ENCODE data around the gene SREBF2.

The SREBF2 gene

GRCh38 chr22:41876675-41877074, 43.8 kb downstream of the SREBF2 start:
- no peak for DNase-seq (ENCODE audit: low spot score)

- no peak for DNase-seq (ENCODE audit: low spot score)
Measured at GRCh38 chr22:41880653-41881052, 47.7 kb downstream of the SREBF2 start.

GRCh38 chr22:41883400-41883799, 50.5 kb downstream of the SREBF2 start:
- DNase-seq (ENCODE audit: low spot score) = no peak

- DNase-seq (ENCODE audit: low spot score) = no peak
Measured at GRCh38 chr22:41885116-41885515, 52.2 kb downstream of the SREBF2 start.

- no peak for DNase-seq (ENCODE audit: low spot score)
Measured at GRCh38 chr22:41885516-41885915, 52.6 kb downstream of the SREBF2 start.

GRCh38 chr22:41888627-41889200, 55.8 kb downstream of the SREBF2 start:
- DNase-seq (ENCODE audit: low spot score) = no peak

- no peak for DNase-seq (ENCODE audit: low spot score)
Measured at GRCh38 chr22:41891407-41891806, 58.5 kb downstream of the SREBF2 start.

- DNase-seq (ENCODE audit: low spot score) = no peak
Measured at GRCh38 chr22:41892721-41893120, 59.8 kb downstream of the SREBF2 start.

- DNase-seq (ENCODE audit: low spot score) = no peak
Measured at GRCh38 chr22:41893591-41894375, 60.9 kb downstream of the SREBF2 start.

- no peak for DNase-seq (ENCODE audit: low spot score)
Measured at GRCh38 chr22:41898645-41899044, 65.7 kb downstream of the SREBF2 start.

GRCh38 chr22:41899110-41899509, 66.2 kb downstream of the SREBF2 start:
- no peak for DNase-seq (ENCODE audit: low spot score)

- DNase-seq (ENCODE audit: low spot score) = no peak
Measured at GRCh38 chr22:41899992-41900651, 67.2 kb downstream of the SREBF2 start.

- no peak for DNase-seq (ENCODE audit: low spot score)
Measured at GRCh38 chr22:41900652-41901312, 67.9 kb downstream of the SREBF2 start.

GRCh38 chr22:41902016-41902415, 69.1 kb downstream of the SREBF2 start:
- no peak for DNase-seq (ENCODE audit: low spot score)

- DNase-seq (ENCODE audit: low spot score) = no peak
Measured at GRCh38 chr22:41902932-41903421, 70.1 kb downstream of the SREBF2 start.

- DNase-seq (ENCODE audit: low spot score) = no peak
Measured at GRCh38 chr22:41904450-41905410, 71.8 kb downstream of the SREBF2 start.

- no peak for DNase-seq (ENCODE audit: low spot score)
Measured at GRCh38 chr22:41905411-41906202, 72.7 kb downstream of the SREBF2 start.

GRCh38 chr22:41906822-41907221, 73.9 kb downstream of the SREBF2 start:
- no peak for DNase-seq (ENCODE audit: low spot score)

GRCh38 chr22:41907436-41908401, 74.8 kb downstream of the SREBF2 start:
- DNase-seq (ENCODE audit: low spot score) = no peak

Measured in iPS-NIHi11 (cell line).